IPS-NIHi11 (cell line): ENCODE results near the gene PCSK7.

Experiments
- DNase-seq: peaks from one replicate; pipeline ENCODE4 v3.0.0; 2012; ENCODE audit warnings: mixed read lengths, low spot score

Gene PCSK7

DNA sequence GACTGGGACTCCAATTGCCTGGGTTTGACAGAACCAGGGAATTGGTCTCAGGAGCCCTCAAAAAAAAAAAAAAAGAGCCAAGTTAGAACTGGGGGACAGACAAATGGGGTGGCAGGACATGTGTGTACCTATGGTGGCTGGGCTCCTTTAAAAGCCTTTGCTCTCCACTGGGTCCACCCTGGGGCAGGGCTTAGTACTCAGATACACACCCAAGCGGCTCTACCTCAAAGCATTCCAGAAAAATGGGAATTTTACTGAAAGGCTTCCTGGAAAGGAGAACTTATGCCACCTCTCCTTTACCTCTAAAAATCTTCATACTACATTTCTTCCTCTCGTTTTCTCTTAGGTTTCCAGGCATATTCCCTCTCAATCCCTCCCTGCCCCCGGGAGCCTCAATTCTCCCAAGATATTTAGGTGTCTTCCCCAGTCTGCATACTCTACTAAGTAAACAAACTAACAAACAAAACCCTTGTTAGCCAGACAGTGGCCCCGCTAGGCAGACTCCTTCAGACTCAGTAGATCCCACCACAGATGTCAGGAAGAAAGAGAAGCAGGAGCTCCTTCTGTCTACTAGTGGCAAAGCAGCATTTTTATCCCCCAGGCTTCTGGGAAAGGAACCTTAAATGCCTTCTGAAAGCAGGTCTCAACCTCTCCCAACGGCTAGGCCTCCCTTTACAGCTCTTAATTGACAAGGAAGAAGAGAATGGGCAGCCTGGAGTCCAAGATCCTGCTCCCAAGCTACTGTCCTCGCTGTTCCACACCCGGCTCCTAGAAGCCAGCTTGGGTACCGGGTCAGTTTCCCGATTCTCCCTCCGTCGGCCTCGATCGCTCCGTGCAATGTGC is 653 bp downstream of the PCSK7 start:
- no peak for DNase-seq

- DNase-seq, result no peak
Observed at GRCh38 chr11:117230286-117230961, 1.4 kb downstream of the PCSK7 start.

- no peak for DNase-seq
Observed at GRCh38 chr11:117229931-117230285, 2.0 kb downstream of the PCSK7 start.

GRCh38 chr11:117229411-117229810 is 2.5 kb downstream of the PCSK7 start:
- DNase-seq, result no peak

- DNase-seq, result no peak
Observed at GRCh38 chr11:117228091-117228490, 3.8 kb downstream of the PCSK7 start.

- peak; percentile 78 for DNase-seq
Observed at GRCh38 chr11:117226388-117227385, 5.2 kb downstream of the PCSK7 start.

GRCh38 chr11:117225553-117226170 is 6.2 kb downstream of the PCSK7 start:
- DNase-seq, result no peak

DNA sequence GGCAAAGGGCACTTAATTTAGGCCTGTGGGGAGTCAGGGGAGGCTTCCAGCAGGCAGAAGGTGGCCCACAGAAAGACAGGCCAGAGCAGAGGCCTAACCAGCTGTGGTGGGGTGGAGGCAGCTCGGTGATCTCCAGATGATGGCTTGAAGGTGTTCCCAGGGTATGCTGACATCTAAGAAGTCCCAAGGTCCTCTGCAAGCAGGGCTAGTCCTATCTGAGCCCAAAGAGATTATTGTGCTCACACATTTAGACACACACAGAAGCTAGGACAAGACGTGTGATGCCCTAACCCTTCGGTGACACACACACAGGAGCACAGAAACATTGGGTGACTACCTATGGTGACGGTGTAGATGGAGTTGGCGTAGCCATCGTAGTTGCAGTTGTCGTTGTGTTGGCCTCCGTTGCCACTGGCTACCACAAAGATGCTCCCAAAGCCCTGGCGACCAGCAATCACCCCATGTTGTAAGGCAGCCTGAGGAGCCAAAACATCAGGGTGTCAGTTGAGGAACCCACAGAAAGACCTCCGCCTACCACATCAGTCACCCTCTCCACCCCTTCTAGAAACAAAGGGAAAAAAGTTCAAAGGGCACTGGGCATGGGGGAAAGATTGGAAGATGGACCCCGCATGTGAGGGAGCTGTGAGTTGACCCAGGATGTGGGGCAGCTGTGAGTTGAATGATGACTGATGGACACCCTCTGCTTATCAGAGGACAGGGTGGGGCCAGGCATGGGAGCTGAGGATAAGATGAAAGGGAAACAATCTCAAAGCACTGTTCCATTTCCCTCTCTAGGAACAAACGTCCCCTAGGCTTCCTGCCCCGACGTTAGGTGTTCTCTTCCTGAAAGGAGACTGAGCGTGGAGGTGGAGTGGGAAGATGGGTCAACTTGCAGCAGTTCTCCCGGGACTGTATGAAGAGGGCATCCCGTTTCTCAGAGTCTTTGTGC is 7.9 kb downstream of the PCSK7 start:
- no peak for DNase-seq

GRCh38 chr11:117222991-117223740 is 8.7 kb downstream of the PCSK7 start:
- DNase-seq, result no peak

DNA sequence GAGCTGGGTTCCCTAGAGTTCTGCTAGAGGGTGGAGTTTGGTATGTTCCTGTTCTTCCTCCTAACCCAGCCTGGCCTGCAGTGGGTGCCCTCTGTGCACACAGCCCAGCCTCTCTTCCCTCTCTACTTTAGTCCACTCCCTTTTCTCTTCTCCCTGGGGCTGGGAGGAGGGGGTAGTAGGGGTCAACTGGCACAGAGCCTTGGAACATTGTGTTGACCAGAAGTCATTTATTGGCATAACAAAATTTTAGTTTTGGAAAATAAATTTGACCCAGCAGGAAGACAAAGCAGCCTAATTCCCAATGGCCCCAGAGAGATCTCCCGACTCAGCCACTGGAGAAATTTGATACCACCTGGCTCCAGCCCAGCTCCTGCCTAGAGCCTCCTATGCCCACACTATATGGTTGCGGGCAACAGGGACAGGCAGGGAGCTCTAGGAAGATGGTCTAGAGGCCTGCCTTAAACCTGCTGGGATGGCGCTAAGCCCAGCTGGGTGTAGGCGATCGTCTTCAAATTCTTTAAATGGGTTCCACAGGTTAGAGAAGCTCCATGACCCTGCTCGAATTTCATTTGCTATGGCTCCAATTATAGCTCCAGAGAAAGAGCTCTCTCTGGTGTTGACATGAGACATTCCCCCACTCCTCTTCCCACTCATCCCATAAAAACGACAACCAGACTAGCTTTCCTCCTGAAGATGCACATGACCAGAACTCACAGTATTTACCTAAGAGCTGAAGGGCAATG is 9.9 kb downstream of the PCSK7 start:
- no peak for DNase-seq

DNA sequence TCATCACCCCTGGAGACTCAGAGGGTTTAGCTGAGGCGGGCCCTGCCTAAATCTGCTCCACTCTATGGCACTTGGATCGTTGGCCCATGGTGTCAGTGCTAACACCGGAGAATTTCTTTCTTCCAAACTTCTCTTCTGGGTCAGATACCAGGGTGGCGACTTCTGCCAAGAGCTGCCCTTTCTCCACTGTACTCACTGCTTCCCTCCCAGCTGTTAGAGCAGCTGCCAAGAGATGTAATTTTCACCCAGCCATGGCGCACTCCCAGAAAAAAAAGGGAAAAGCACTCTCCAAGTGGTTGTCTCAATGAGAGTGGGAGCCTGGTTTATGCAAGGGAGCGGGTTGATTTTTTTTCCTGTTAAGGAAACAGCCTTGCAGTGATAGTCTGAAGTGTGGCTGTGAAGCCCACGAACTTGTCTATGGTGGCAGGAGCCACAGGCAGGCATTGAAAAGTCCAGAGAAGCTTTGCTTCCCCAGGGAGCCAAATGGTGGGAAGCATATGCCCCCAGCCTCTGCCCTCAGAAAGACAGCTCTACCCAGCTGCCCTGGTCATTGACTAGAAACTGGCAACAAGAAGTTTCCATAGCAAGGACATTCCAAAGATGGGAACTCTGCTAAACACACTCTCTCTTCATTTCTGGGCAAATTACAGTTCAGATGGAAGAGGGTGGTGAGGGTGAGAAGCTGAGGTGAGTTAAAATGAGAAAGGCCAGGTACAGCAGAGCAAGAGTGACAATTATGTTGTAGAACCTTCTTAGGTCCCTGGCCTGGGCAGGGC is 10.7 kb downstream of the PCSK7 start:
- DNase-seq, result no peak

DNA sequence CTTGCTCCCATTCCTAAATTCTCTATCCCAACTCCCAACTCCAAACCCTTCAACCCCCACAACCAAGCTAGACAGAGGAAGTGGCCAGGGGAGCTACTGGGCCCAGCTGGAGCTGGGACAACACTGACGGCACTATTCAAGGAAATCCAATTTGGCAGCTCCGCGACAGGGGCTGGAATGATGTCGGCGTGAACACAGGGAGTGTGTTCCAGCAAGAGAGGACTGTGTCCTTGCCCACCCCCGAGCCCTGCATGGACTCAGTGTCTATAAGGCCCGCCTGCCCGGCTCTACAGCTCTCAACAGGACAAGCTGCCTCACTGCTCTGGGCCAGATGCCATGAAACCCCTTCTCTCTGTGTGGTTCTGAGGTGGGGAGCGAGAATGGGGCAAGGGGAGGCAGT is 11.3 kb downstream of the PCSK7 start:
- no peak for DNase-seq

- no peak for DNase-seq
Observed at GRCh38 chr11:117219995-117220394, 11.9 kb downstream of the PCSK7 start.

DNA sequence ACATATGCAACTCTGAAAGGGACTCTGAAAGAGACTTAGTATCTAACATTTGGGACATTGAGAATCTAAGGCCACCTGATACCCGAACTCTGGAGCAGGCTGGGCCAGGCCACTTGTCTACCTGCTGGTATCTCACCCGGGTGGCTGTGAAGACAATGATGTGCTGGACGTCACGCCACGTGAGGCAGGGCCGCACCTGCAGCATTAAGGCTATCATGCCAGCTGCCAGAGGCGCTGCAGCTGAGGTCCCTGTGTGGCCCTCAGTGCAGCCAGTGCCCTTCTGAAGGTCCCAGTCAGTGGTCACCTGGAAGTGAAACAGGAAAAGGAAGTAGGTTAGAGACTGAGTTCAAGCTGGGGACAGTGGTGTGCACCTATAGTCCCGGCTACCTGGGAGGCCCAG is 12.4 kb downstream of the PCSK7 start:
- DNase-seq, result no peak

DNA sequence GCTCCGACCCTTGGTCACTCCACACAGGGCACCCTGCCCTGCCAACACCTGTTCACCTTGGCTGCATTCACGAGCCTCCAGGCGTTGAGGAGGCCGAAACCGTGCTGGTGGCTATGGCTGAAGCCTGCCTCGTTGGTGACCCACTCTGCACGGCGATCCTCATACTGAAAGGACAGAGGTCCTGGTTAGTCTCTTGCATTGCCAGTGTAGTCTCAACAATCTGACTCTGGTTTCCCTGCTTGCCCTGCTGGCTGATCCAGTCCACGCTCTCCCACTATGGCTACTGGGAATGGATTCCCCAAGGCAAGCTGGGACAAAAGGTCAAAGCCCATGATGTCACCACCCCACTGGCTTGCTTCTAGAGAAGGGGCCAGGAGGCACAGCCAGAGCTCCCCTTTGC is 12.9 kb downstream of the PCSK7 start:
- no peak for DNase-seq

- DNase-seq, result no peak
Observed at GRCh38 chr11:117218133-117218915, 13.5 kb downstream of the PCSK7 start.
